ENCODE results near the gene ZNF354C. TPM values are rescaled to one million over a fixed set of nuclear protein-coding genes. Genes with fewer than 3 reads are reported as not detected.

Gene ZNF354C
- total and polyA plus RNA-seq, 2 of the 13 experiments (the other 11 are each of a cell fraction or from before 2014, with no cell fraction given), result 0.02 TPM; not detected in 1

GRCh38 chr5:179023528-179024189, 36.5 kb upstream of the ZNF354C start, which contains the start of gene ZNF879 (continued):
- TF ChIP-seq ZSCAN21 (CRISPR knock-in tag; IDR thresholded peaks at IDR 0.05; ENCODE audit: borderline replicate concordance) (0 out of 2 replicates have a peak, but pooled peaks have one; percentile 19), DDIT3 (CRISPR knock-in tag; IDR thresholded peaks at IDR 0.05) (no peak), MYNN (CRISPR knock-in tag; IDR thresholded peaks at IDR 0.05; ENCODE audit: low read depth) (no peak), PHB2 (IDR thresholded peaks at IDR 0.05; ENCODE audit: partially characterized antibody) (no peak), CC2D1A (CRISPR knock-in tag; IDR thresholded peaks at IDR 0.05) (no peak), YY1 (IDR thresholded peaks at IDR 0.05; ENCODE audit: insufficient read depth, insufficient replicate concordance, low read depth, low read length) (peak; percentile 34), ZNF703 (CRISPR knock-in tag; IDR thresholded peaks at IDR 0.05; ENCODE audit: borderline replicate concordance) (no peak), NCOR1 (IDR thresholded peaks at IDR 0.05; ENCODE audit: borderline replicate concordance, low read length) (no peak), ZC3H4 (CRISPR knock-in tag; IDR thresholded peaks at IDR 0.05; ENCODE audit: borderline replicate concordance) (no peak), ZNF570 (CRISPR knock-in tag; IDR thresholded peaks at IDR 0.05; ENCODE audit: borderline replicate concordance) (no peak), MAFK (conservative IDR thresholded peaks at IDR 0.05 in 1 of 2, IDR thresholded peaks at IDR 0.05 in 1 of 2; ENCODE audit: low read length in 2 of 2) (no peak), WIZ (CRISPR knock-in tag; IDR thresholded peaks at IDR 0.05) (no peak), ARNT (IDR thresholded peaks at IDR 0.05) (no peak), PLSCR1 (CRISPR knock-in tag; IDR thresholded peaks at IDR 0.05; ENCODE audit: borderline replicate concordance) (no peak), DPF2 (CRISPR knock-in tag; IDR thresholded peaks at IDR 0.05; ENCODE audit: borderline replicate concordance, low read depth) (no peak), SMAD1 (CRISPR knock-in tag; IDR thresholded peaks at IDR 0.05; ENCODE audit: borderline replicate concordance, low read depth) (no peak), ZNF766 (CRISPR knock-in tag; IDR thresholded peaks at IDR 0.05; ENCODE audit: borderline replicate concordance) (no peak), TERF1 (CRISPR knock-in tag; IDR thresholded peaks at IDR 0.05) (no peak), ZNF652 (CRISPR knock-in tag; IDR thresholded peaks at IDR 0.05; ENCODE audit: borderline replicate concordance, low read depth) (no peak), U2AF2 (IDR thresholded peaks at IDR 0.05; ENCODE audit: low read depth, low read length) (no peak), ZGPAT (CRISPR knock-in tag; IDR thresholded peaks at IDR 0.05) (peak; percentile 41; the same call in 1 of the 2 replicates), ZNF7 (CRISPR knock-in tag; IDR thresholded peaks at IDR 0.05) (no peak), ZNF431 (CRISPR knock-in tag; IDR thresholded peaks at IDR 0.05; ENCODE audit: borderline replicate concordance, low read depth) (no peak), JDP2 (CRISPR knock-in tag; IDR thresholded peaks at IDR 0.05; ENCODE audit: borderline replicate concordance) (no peak), ZNF180 (CRISPR knock-in tag; IDR thresholded peaks at IDR 0.05; ENCODE audit: borderline replicate concordance, low read depth) (no peak), CREM (IDR thresholded peaks at IDR 0.05) (peak; percentile 66), CREM (CRISPR knock-in tag; IDR thresholded peaks at IDR 0.05) (no peak), ZNF160 (CRISPR knock-in tag; IDR thresholded peaks at IDR 0.05) (no peak), ZNF468 (CRISPR knock-in tag; IDR thresholded peaks at IDR 0.05) (no peak)

All from HepG2 (cell line).